K562 (cell line): ENCODE results near the gene SF3A2. TPM values are rescaled to one million over a fixed set of nuclear protein-coding genes. Genes with fewer than 3 reads are reported as not detected.

Experiments
- ATAC-seq: fragments of 200-7000 bp; cut with Tn5 transposase; 3 replicates; pipeline ENCODE4 v1.9.1; 2020; ENCODE audit warnings: moderate library complexity
- BruUV-seq: library from RNA; stranded (reverse); fragments of 400-500 nt; replicated peaks from 2 replicates; lab custom pipeline; 2021; lab: Mats Ljungman, UMichigan
- CTCF ChIA-PET: fragments of 300-600 bp; formaldehyde crosslinking; extraction: SDS; loops from one replicate; lab custom pipeline; 2021; ENCODE audit warnings: low intra/inter-chr PET ratio; lab: Yijun Ruan, JAX
- POLR2A ChIA-PET: fragments of 300-600, 350-650 bp; sonication (Branson Sonifier 250); formaldehyde crosslinking; extraction: SDS; loops from one replicate; lab custom pipeline; 2021; ENCODE audit warnings: antibody characterized with exemption, inconsistent platforms; lab: Yijun Ruan, JAX
- DNase-seq, 4 experiments: peaks; one replicate each; pipeline versions ENCODE4 v3.0.0 to v3.0.0-alpha.2; 2011 to 2018; ENCODE audit warnings: low spot score in 3 of 4, mixed read lengths in 3 of 4; ENCODE audit errors: extremely low read depth in 1 of 4
- FAIRE-seq: peaks from 2 replicates; lab custom pipeline; 2011; peaks lifted over from hg19 to GRCh38; lab: Jason Lieb, UNC
- H2AFZ ChIP-seq: 2 replicates; pipeline ENCODE4 v1.6.0; 2011; ENCODE audit warnings: low read depth, low read length, control low read depth, inconsistent platforms
- H3K27ac ChIP-seq: fragments of 200-600 bp; 3 replicates; pipeline ENCODE4 v1.8.0; 2011; ENCODE audit warnings: low read depth, mild to moderate bottlenecking, control low read depth, inconsistent platforms, low read length, moderate library complexity, mixed read lengths; ENCODE audit errors: extremely low read depth
- H3K27me3 ChIP-seq, 2 experiments: fragments of 300-600 bp in 1 of 2; 2 replicates in 1 of 2; 3 replicates in 1 of 2; pipeline versions ENCODE4 v1.6.0 to v1.8.0; 2011; ENCODE audit warnings: inconsistent platforms in 2 of 2, low read length in 2 of 2, mild to moderate bottlenecking in 1 of 2, mixed read lengths in 1 of 2, moderate library complexity in 1 of 2; ENCODE audit not compliant: control insufficient read depth in 2 of 2, insufficient read depth in 2 of 2
- H3K36me3 ChIP-seq: fragments of 300-600 bp; 3 replicates; pipeline ENCODE4 v1.8.0; 2011; ENCODE audit warnings: mild to moderate bottlenecking, low read length, inconsistent platforms; ENCODE audit not compliant: control insufficient read depth, insufficient read depth
- H3K4me1 ChIP-seq, 2 experiments: fragments of 200-600 bp in 1 of 2; replicated peaks in 1 of 2; 2 replicates in 1 of 2; 3 replicates in 1 of 2; pipeline versions ENCODE4 v1.5.1 to v1.8.0; 2011; ENCODE audit warnings: inconsistent platforms in 2 of 2, low read length in 2 of 2, mild to moderate bottlenecking in 1 of 2, mixed read lengths in 1 of 2, moderate library complexity in 1 of 2; ENCODE audit not compliant: control insufficient read depth in 2 of 2, insufficient read depth in 2 of 2
- H3K4me2 ChIP-seq: 2 replicates; pipeline ENCODE4 v1.6.1; 2011; ENCODE audit warnings: low read length, control low read depth, inconsistent platforms, mixed read lengths; ENCODE audit not compliant: insufficient read depth
- H3K4me3 ChIP-seq: fragments of 200-600 bp; sonication (generic), shearing (Covaris generic); 2 replicates; pipeline ENCODE4 v1.5.1; 2016; ENCODE audit warnings: control low read depth, inconsistent platforms
- H3K79me2 ChIP-seq: fragments of 200-600 bp; 3 replicates; pipeline ENCODE4 v1.8.0; 2011; ENCODE audit warnings: low read length, inconsistent platforms; ENCODE audit not compliant: control insufficient read depth, insufficient read depth
- H3K9ac ChIP-seq, 2 experiments: 2 replicates each; pipeline versions ENCODE4 v1.6.0 to v1.6.1; 2011; ENCODE audit warnings: low read depth in 2 of 2, low read length in 2 of 2, control low read depth in 1 of 2, inconsistent platforms in 1 of 2, mild to moderate bottlenecking in 1 of 2, mixed read lengths in 1 of 2; ENCODE audit not compliant: insufficient read depth in 1 of 2
- H3K9me1 ChIP-seq: one replicate; pipeline ENCODE4 v1.6.0; 2011; ENCODE audit warnings: inconsistent platforms, mild to moderate bottlenecking, low read length, moderate library complexity; ENCODE audit not compliant: control insufficient read depth, insufficient read depth
- H3K9me3 ChIP-seq: replicated peaks from 2 replicates; pipeline ENCODE4 v1.5.1; 2011; ENCODE audit warnings: low read depth, low read length, inconsistent platforms; ENCODE audit not compliant: control insufficient read depth, insufficient read depth
- H4K20me1 ChIP-seq: replicated peaks from 2 replicates; pipeline ENCODE4 v1.6.1; 2011; ENCODE audit warnings: low read length, inconsistent platforms, mixed read lengths; ENCODE audit not compliant: control insufficient read depth, insufficient read depth
- CHD7 ChIP-seq: fragments of 200-600 bp; sonication (generic); IDR thresholded peaks from one replicate; pipeline ENCODE4 v1.6.1; 2012; ENCODE audit warnings: mild to moderate bottlenecking, low read depth, low read length, inconsistent platforms
- POLR2A ChIP-seq: fragments of 450-650 bp; conservative IDR thresholded peaks from 2 replicates; pipeline ENCODE4 v1.6.1; 2016
- RBFOX2 ChIP-seq: fragments of 200-400 bp; formaldehyde crosslinking; IDR thresholded peaks from 2 replicates; pipeline ENCODE4 v1.6.1; 2017; ENCODE audit warnings: low read depth, mild to moderate bottlenecking, low read length, moderate library complexity
- TGIF2 ChIP-seq: sonication (generic); formaldehyde crosslinking; IDR thresholded peaks from 2 replicates; pipeline ENCODE4 v1.8.1; 2022; ENCODE audit warnings: mild to moderate bottlenecking, missing genetic modification reagents, moderate library complexity
- ZFP91 ChIP-seq: sonication (generic); formaldehyde crosslinking; IDR thresholded peaks from 2 replicates; pipeline ENCODE4 v1.8.0; 2022; ENCODE audit warnings: mild to moderate bottlenecking, missing genetic modification reagents
- ZNF217 ChIP-seq: sonication (generic); formaldehyde crosslinking; IDR thresholded peaks from 2 replicates; pipeline ENCODE4 v1.8.0; 2022; ENCODE audit warnings: mild to moderate bottlenecking, missing genetic modification reagents
- WGBS: fragments of 100-300 bp; shearing (Covaris generic); methylation state at CpG from one replicate; pipeline ENCODE4 v1.1.6; 2016; ENCODE audit warnings: low coverage, mixed read lengths; ENCODE audit not compliant: insufficient coverage; ENCODE audit errors: missing lambda C conversion rate; 5-methylcytosine and 5-hydroxymethylcytosine counted together
- in situ Hi-C: fragments of 300-500 bp; cut with MboI; formaldehyde crosslinking; loops from 4 replicates; pipeline ENCODE4 v1.15.0; 2018; ENCODE audit warnings: inconsistent platforms, mixed read lengths
- intact Hi-C: fragments of 100-400 bp; cut with micrococcal nuclease; formaldehyde crosslinking; loops from 2 replicates; pipeline ENCODE4 v1.14.2; 2022
- polyA plus RNA-seq, 8 experiments: library from polyadenylated mRNA; depleted of rRNA in 4 of 8; stranded (reverse) in 5 of 8; unstranded in 3 of 8; fragments of >200 nt; fragmentation: Nextera tagmentation in 2 of 8; fragmentation: Illumina TruSeq in 1 of 8; extraction: Ambion mirVana in 2 of 8; extraction: Trizol in 1 of 8; gene quantifications; 2 replicates each; pipeline versions ENCODE4 v1.2.1 to v1.2.3, GENCODE V29; 2011 to 2014; ENCODE audit warnings: inconsistent platforms in 1 of 8, missing spikeins in 1 of 8
- total RNA-seq, 7 experiments: library from RNA; depleted of rRNA in 6 of 7; stranded (reverse); fragments of >200 nt in 6 of 7; fragmentation: Illumina TruSeq in 2 of 7; extraction: Trizol in 2 of 7; gene quantifications; 2 replicates each; pipeline versions ENCODE4 v1.2.1 to v1.2.3, GENCODE V29; 2011 to 2021; ENCODE audit warnings: low replicate concordance in 1 of 7

Gene SF3A2
- total and polyA plus RNA-seq, 9 of the 15 experiments (the other 6 are each of a cell fraction or from before 2014, with no cell fraction given): 0.17 to 194 (median 22.8) TPM

GRCh38 chr19:2240881-2241760, 4.5 kb downstream of the SF3A2 start:
- no peaks in the 10 kb centered on the region for H3K27me3 ChIP-seq
- ChIA-PET POLR2A (interaction anchor here (0.6 to 4.8 kb wide), 6 partner anchors 20 to 394 kb away, joined by 3 to 86 read pairs (median 4); no protein-coding TSS in a partner anchor), CTCF (no interaction called here)
- DNase-seq: no peak
- no peaks in the 10 kb centered on the region for H3K9me3 ChIP-seq
- H3K4me1 ChIP-seq: peaks cover 28 to 60% of the 10 kb centered on the region in 2 experiments
- peak overlapping the region; percentile 66; the same call in 1 of the 3 replicates for H3K27ac ChIP-seq
- H2AFZ ChIP-seq: no peak overlapping the region
- H4K20me1 ChIP-seq: peaks cover 56% of the 10 kb centered on the region
- H3K36me3 ChIP-seq: peaks cover 74% of the 10 kb centered on the region; the same call in 2 of the 3 replicates
- no TSS peak for BruUV-seq
- H3K9me1 ChIP-seq: peaks cover 19% of the 10 kb centered on the region
- peak overlapping the region; percentile 97; the same call in 1 of the 2 replicates for H3K4me3 ChIP-seq
- 68% methylated on average over 40 of the region's 41 CpGs for WGBS
- TF ChIP-seq TGIF2 (CRISPR knock-in tag) (no peak), RBFOX2 (peak; percentile 45), POLR2A (0 out of 2 replicates have a peak, but pooled peaks have one; percentile 11), CHD7 (no peak), ZNF217 (no peak), ZFP91 (0 out of 2 replicates have a peak, but pooled peaks have one; percentile 2)
- no peak for FAIRE-seq
- intact Hi-C loops (no loop called here), in situ Hi-C loops (no loop called here)
- H3K79me2 ChIP-seq: peaks cover 77% of the 10 kb centered on the region
- H3K4me2 ChIP-seq: peak overlapping the region; percentile 94
- peak overlapping the region; percentile 90 to 93; a peak in 3 of 4 replicates for H3K9ac ChIP-seq
- ATAC-seq: no peak
